ENCODE results near the gene HSD3B7. TPM values are rescaled to one million over a fixed set of nuclear protein-coding genes. Genes with fewer than 3 reads are reported as not detected.
"Not testable (repeated sequence)": the region's sequence is repeated elsewhere in the genome, so short reads cannot be mapped to it uniquely, and the experiment has no call there.

HSD3B7 gene
- 1.9 and 3.3 TPM in 2 replicates for total RNA-seq (2014; rRNA removed; shearing (Covaris generic))
- total RNA-seq (2022) = 2.4 and 2.6 TPM in 2 replicates
- percentile 25 among the genes with signal in this experiment for Bru-seq, nascent RNA
- percentile 46 among the genes with signal in this experiment for BruChase-seq, experiment 1, labeled RNA remaining after a 6-hour chase
- BruChase-seq, experiment 2, labeled RNA remaining after a 2-hour chase = percentile 53 among the genes with signal in this experiment
- long read RNA-seq = 0 reads

GRCh38 chr16:30984669-30985400 is at the start of gene HSD3B7:
TSS of gene HSD3B7 (plus strand) at chr16:30985207. CDS start at chr16:30985659, 452 bp downstream.
- Histone ChIP-seq H3K9me3 (ENCODE audit: low read length) (no peaks in the 10 kb centered on the region), H2AFZ (ENCODE audit: low read length) (no peak within 1 kb of the TSS), H3K9me2 (ENCODE audit: insufficient read depth, low read length) (no peaks in the 10 kb centered on the region), H3K79me2 (ENCODE audit: insufficient read depth, low read depth, low read length) (no peaks in the 10 kb centered on the region), H3K36me3 (ENCODE audit: insufficient read depth, low read length) (peaks cover 64% of the 10 kb centered on the region), H3K4me3 (ENCODE audit: low read depth, low read length, poor library complexity, severe bottlenecking) (no peak within 1 kb of the TSS), H3K27ac (ENCODE audit: low read depth, low read length, poor library complexity, severe bottlenecking) (no peak within 1 kb of the TSS), H4K20me1 (ENCODE audit: insufficient read depth, low read length) (no peaks in the 10 kb centered on the region), H3K4me1 (ENCODE audit: insufficient read depth, low read length, poor library complexity, severe bottlenecking) (no peaks in the 10 kb centered on the region), H3K4me2 (ENCODE audit: low read length) (no peak within 1 kb of the TSS)
- DNase-seq (ENCODE audit: low spot score) = peak; percentile 69
- BruUV-seq (replicated peaks) = no TSS peak
- ChIA-PET POLR2A (interaction anchor here (1.1 kb wide), 1 partner anchor 133 kb away, joined by 6 read pairs; the partner anchor contains the start of gene KAT8), CTCF (ENCODE audit: unreplicated experiment) (interaction anchor here (0.6 kb wide), 2 partner anchors 113 to 275 kb away, joined by 3 to 6 read pairs; partner anchors contain the start of gene ITGAM)
- TF ChIP-seq EZH2phosphoT487 (IDR thresholded peaks at IDR 0.05; ENCODE audit: borderline replicate concordance, low read depth, low read length) (no peak), CTCF (conservative IDR thresholded peaks at IDR 0.05; ENCODE audit: low read length) (peak; percentile 88)
- intact Hi-C loops (cut with micrococcal nuclease; ENCODE audit: unreplicated experiment) = loop anchor here (1.0 to 10.0 kb wide), 3 partner anchors 110 to 457 kb away; partner anchors contain the start of gene ZNF843

GRCh38 chr16:30937692-30938091 is 47.3 kb upstream of the HSD3B7 start:
- H3K4me3 ChIP-seq (ENCODE audit: low read depth, low read length, poor library complexity, severe bottlenecking) = no peak overlapping the region
- DNase-seq (ENCODE audit: low spot score) = no peak
- TF ChIP-seq CTCF (conservative IDR thresholded peaks at IDR 0.05; ENCODE audit: low read length) = no peak
- no peak for TF ChIP-seq EZH2phosphoT487 (IDR thresholded peaks at IDR 0.05; ENCODE audit: borderline replicate concordance, low read depth, low read length)
- no peaks in the 10 kb centered on the region for H3K79me2 ChIP-seq (ENCODE audit: insufficient read depth, low read depth, low read length)
- no peaks in the 10 kb centered on the region for H4K20me1 ChIP-seq (ENCODE audit: insufficient read depth, low read length)
- H3K27ac ChIP-seq (ENCODE audit: low read depth, low read length, poor library complexity, severe bottlenecking) = no peak overlapping the region
- BruUV-seq (replicated peaks) = no TSS peak
- H3K9me2 ChIP-seq (ENCODE audit: insufficient read depth, low read length) = no peaks in the 10 kb centered on the region
- no peak overlapping the region for H3K4me2 ChIP-seq (ENCODE audit: low read length)
- H3K9me3 ChIP-seq (ENCODE audit: low read length) = no peaks in the 10 kb centered on the region
- H3K36me3 ChIP-seq (ENCODE audit: insufficient read depth, low read length) = peaks cover 15% of the 10 kb centered on the region; the same call in 1 of the 2 replicates
- CTCF ChIA-PET (ENCODE audit: unreplicated experiment) = no interaction called here
- intact Hi-C loops (cut with micrococcal nuclease; ENCODE audit: unreplicated experiment) = no loop called here
- no peak overlapping the region for H2AFZ ChIP-seq (ENCODE audit: low read length)
- POLR2A ChIA-PET = interaction anchor here (1.1 kb wide), 1 partner anchor 11 kb away, joined by 3 read pairs; no protein-coding TSS in a partner anchor
- peaks cover 13% of the 10 kb centered on the region for H3K4me1 ChIP-seq (ENCODE audit: insufficient read depth, low read length, poor library complexity, severe bottlenecking)

GRCh38 chr16:30939571-30939970 is 45.4 kb upstream of the HSD3B7 start:
- H3K27ac ChIP-seq (ENCODE audit: low read depth, low read length, poor library complexity, severe bottlenecking); CTCF ChIA-PET (ENCODE audit: unreplicated experiment); H3K4me2 ChIP-seq (ENCODE audit: low read length); DNase-seq (ENCODE audit: low spot score); H2AFZ ChIP-seq (ENCODE audit: low read length); H4K20me1 ChIP-seq (ENCODE audit: insufficient read depth, low read length); intact Hi-C loops (cut with micrococcal nuclease; ENCODE audit: unreplicated experiment); H3K9me3 ChIP-seq (ENCODE audit: low read length); H3K79me2 ChIP-seq (ENCODE audit: insufficient read depth, low read depth, low read length); H3K4me3 ChIP-seq (ENCODE audit: low read depth, low read length, poor library complexity, severe bottlenecking); H3K9me2 ChIP-seq (ENCODE audit: insufficient read depth, low read length); BruUV-seq (replicated peaks): not testable (repeated sequence)
- POLR2A ChIA-PET = interaction anchor here (1.8 kb wide), 1 partner anchor 12 kb away, joined by 5 read pairs; no protein-coding TSS in a partner anchor
- Histone ChIP-seq H3K36me3 (ENCODE audit: insufficient read depth, low read length) (peaks cover 28% of the 10 kb centered on the region), H3K4me1 (ENCODE audit: insufficient read depth, low read length, poor library complexity, severe bottlenecking) (peaks cover 13% of the 10 kb centered on the region)

All from OCI-LY7 (cell line).